HG02678 (cell line): ENCODE data around the gene PAAF1.

Experiments
- ATAC-seq: cut with Tn5 transposase; IDR thresholded peaks from one replicate; pipeline ENCODE4 v1.9.1; 2021; ENCODE audit warnings: mild to moderate bottlenecking, moderate library complexity; ENCODE audit not compliant: unreplicated experiment

The PAAF1 gene

GRCh38 chr11:73876424-73877310 is at the start of gene PAAF1, which contains the start of gene COA4:
PAAF1 (plus strand) TSS chr11:73876999; CDS start chr11:73877022, 23 bp downstream.
COA4 (minus strand) TSS chr11:73876846; CDS start chr11:73873378, 3,468 bp downstream.
- peak; percentile 99 for ATAC-seq

- no peak for ATAC-seq
Observed at GRCh38 chr11:73830261-73830660, 46.5 kb upstream of the PAAF1 start.

- ATAC-seq = no peak
Observed at GRCh38 chr11:73833067-73833466, 43.7 kb upstream of the PAAF1 start.

GRCh38 chr11:73838443-73839122 is 38.2 kb upstream of the PAAF1 start:
- no peak for ATAC-seq

- no peak for ATAC-seq
Observed at GRCh38 chr11:73839123-73839457, 37.7 kb upstream of the PAAF1 start.

GRCh38 chr11:73851046-73851764 is 25.6 kb upstream of the PAAF1 start:
- no peak for ATAC-seq

- ATAC-seq = no peak
Observed at GRCh38 chr11:73852049-73852448, 24.8 kb upstream of the PAAF1 start.

- ATAC-seq = no peak
Observed at GRCh38 chr11:73854680-73855079, 22.1 kb upstream of the PAAF1 start.

- ATAC-seq = no peak
Observed at GRCh38 chr11:73856031-73856567, 20.7 kb upstream of the PAAF1 start.

GRCh38 chr11:73859671-73860070 is 17.1 kb upstream of the PAAF1 start:
- no peak for ATAC-seq

GRCh38 chr11:73860202-73860601 is 16.6 kb upstream of the PAAF1 start:
- ATAC-seq = no peak

- no peak for ATAC-seq
Observed at GRCh38 chr11:73862986-73863385, 13.8 kb upstream of the PAAF1 start.

GRCh38 chr11:73866095-73866579 is 10.7 kb upstream of the PAAF1 start:
- ATAC-seq = no peak

GRCh38 chr11:73866586-73866996 is 10.2 kb upstream of the PAAF1 start:
- no peak for ATAC-seq

- no peak for ATAC-seq
Observed at GRCh38 chr11:73869332-73869949, 7.4 kb upstream of the PAAF1 start.

- ATAC-seq = no peak
Observed at GRCh38 chr11:73870261-73870660, 6.5 kb upstream of the PAAF1 start.

GRCh38 chr11:73872749-73873357 is 3.9 kb upstream of the PAAF1 start:
- ATAC-seq = no peak

- no peak for ATAC-seq
Observed at GRCh38 chr11:73875380-73875779, 1.4 kb upstream of the PAAF1 start.

- no peak for ATAC-seq
Observed at GRCh38 chr11:73875840-73876239, 959 bp upstream of the PAAF1 start.

- no peak for ATAC-seq
Observed at GRCh38 chr11:73878771-73879170, 2.0 kb downstream of the PAAF1 start.
